Activated CD4-positive, CD25-positive, alpha-beta regulatory T cell treated with anti-CD3 and anti-CD28 coated beads, Interleukin-2, amount 50 U/mL, for 16 hours (primary cell): ENCODE data around the gene EPB41L5.
"Not testable (repeated sequence)": the region's sequence is repeated elsewhere in the genome, so short reads cannot be mapped to it uniquely, and the experiment has no call there.

Experiments used
- DNase-seq: peaks from one replicate; pipeline ENCODE4 v3.0.0-alpha.2; 2020; ENCODE audit warnings: low read depth, low spot score

Gene EPB41L5

DNA sequence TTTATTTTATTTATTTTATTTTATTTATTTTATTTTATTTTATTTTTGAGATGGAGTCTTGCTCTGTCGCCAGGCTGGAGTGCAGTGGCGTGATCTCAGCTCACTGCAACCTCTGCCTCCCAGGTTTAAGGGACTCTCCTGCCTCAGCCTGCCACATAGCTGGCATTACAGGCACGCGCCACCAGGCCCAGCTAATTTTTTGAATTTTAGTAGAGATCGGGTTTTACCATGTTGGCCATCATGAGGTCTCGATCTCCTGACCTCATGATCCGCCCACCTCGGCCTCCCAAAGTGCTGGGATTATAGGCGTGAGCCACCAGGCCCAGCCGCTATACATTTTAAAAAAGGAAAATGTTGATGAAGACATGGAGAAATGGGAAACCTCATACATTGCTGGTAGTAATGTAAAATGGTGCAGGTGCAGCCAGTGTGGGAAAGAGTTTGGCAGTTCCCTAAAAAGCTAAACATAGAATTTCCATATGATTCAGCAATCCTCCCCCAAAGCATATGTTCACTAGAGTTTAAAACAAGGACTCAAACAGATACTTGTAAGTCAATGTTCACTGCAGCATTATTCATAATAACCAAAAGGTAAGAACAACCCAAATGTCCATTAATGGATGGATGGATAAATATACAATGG lies 187.1 kb downstream of the EPB41L5 start:
- DNase-seq, result not testable (repeated sequence)

DNA sequence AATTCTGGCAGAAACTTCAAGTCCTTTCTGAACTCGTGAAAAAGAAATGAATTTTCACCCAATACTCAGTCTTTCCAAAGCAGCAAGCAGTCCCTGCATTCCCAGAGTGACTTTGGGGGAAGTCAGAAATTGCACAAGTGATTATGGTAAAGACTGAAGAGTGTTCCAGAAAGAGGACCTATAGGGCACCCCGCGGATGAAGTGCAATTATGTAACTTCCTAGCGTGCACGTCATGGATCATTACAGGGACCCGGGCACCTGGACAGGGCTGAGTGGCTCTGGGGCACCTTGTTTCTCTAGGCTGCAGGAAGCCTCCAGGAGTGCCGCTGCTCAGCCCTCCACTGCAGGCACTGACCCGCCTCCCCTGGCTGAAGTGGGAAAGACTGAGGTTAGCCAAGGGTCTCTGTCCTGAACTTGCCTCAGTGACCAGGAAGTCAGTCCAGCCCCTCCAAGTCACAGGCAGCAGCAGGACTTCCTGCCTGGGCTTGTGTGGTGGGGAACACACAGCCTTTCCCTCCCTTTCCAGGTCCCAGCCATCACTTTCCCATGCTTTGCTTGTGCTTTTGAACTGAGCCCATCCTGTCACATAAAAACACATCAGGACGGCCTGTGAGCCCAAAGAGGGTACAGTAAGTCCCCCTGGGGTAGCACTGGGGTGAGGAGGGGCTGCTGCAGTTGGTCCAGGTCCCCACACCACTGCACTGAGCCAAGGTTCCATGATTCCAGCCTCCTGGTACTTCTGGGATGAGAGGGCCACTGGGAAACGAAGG lies 190.6 kb downstream of the EPB41L5 start:
- no peak for DNase-seq

DNA sequence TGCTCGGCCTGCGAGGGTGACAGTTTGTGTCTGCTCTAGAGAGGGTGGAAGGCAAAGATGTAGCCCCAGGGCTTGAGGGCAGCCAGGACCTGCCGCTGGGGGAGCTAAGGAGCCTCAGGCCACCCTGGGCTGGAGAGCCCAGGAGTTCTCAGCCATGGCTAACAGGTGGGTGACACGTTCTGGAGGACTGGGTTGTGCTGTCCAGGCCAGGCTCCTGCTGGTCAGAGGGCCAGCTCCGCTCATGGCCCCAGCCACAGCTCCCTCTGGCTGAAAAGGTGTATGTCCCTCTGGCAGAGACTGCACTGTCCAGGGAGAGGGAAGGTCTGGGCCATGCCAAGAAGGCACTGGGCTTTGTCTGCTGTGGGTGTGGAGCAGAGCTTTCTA lies 191.1 kb downstream of the EPB41L5 start:
- DNase-seq, result no peak

GRCh38 chr2:120204417-120204816 lies 191.5 kb downstream of the EPB41L5 start:
- DNase-seq, result no peak

GRCh38 chr2:120204945-120205670 lies 192.2 kb downstream of the EPB41L5 start:
- DNase-seq, result no peak

DNA sequence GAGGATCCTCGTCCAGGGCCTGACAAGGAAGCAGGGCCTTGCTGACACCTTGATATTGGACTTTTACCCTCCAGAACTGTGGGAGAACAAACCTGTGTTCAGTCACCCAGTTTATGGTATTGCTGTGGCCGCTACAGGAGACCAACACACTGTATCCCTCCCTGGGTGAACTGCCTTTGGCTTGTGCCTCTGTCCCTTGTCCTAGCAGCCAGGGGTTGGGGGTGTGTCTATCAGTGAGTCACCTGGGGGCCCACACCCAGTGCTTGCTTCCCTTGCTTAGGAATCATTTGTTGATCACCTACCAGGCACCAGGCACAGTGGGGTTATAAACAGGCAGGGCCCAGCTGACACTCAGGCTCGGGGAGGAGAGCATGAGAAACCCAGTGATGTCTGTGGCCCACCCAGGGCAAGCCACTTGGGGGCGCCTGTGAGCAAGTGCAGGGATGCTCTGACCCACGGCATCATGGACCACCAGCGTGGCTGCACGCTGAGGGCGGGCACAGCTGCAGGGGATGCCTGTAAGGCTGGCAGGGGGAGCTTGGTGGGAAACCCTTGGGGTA lies 193.2 kb downstream of the EPB41L5 start:
- no peak for DNase-seq

DNA sequence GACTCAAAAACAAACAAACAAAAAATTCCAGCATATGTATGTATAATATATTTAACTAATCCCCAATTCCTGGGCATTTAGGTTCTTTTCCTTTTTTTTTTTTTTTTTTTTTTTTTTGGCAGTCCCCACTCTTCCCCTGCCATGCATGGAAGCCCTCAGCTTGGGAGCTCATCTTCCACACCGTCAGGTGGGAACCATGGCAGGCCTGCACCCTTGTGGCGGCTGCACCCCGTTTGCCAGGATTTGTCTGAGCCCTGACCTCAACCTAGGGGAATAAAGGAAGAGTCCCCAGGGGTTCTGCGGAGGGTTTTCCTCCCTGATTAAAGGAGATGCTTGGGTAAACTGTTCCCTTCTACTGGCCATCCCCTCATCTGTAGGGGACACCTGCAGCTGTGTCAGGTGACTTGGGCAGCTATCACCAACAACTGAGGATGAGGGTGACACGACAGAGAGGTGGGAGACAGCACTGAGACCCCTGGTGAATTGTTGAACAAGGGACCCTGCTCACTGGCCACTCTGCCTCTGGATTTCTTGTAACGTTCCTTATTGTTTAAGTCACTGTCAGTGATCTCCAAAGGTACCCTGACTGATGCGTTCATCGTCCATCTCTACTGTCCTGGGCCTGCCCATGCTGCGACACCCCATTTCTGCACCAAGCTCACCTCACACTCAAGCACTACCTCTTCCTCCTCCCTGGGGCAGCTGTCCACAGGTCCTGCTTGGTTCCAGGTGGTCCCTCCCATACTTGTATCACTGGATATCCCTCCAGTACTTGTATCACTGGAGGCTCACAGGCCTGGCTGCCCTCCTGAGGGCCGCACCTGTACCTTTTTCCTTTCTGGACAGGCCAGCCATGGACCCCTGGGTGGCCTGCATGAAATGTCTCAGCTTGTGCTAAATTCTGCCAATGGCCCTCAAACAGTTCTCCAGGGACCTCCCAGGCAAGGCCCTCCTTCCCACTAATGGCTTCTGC lies 195.8 kb downstream of the EPB41L5 start:
- no peak for DNase-seq

- no peak for DNase-seq
These were observed 196.8 kb downstream of the EPB41L5 start for GRCh38 chr2:120209427-120210269.

GRCh38 chr2:120210270-120210693 lies 197.4 kb downstream of the EPB41L5 start:
- DNase-seq, result no peak

GRCh38 chr2:120218181-120218580 lies 205.3 kb downstream of the EPB41L5 start:
- DNase-seq, result no peak

GRCh38 chr2:120219291-120219690 lies 206.4 kb downstream of the EPB41L5 start:
- no peak for DNase-seq

DNA sequence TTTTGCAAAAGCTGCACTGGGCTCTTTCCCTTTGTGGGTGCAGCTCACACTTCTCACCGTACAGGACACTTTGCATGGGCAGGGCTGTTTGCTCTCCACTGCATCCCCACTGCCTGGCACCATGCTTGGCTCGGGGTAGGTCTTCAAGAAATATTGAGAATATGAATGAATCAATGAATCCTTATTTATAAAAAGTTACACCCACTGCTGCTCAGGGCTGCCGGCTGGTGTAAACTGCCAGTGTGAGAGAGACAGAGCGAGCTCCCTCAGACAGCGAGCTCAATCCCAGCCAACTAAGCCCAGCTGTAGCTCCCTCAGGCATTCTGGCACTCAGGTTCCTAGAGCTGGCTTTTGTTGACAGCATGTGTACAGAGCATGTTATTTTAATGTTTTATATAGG lies 206.9 kb downstream of the EPB41L5 start:
- no peak for DNase-seq

DNA sequence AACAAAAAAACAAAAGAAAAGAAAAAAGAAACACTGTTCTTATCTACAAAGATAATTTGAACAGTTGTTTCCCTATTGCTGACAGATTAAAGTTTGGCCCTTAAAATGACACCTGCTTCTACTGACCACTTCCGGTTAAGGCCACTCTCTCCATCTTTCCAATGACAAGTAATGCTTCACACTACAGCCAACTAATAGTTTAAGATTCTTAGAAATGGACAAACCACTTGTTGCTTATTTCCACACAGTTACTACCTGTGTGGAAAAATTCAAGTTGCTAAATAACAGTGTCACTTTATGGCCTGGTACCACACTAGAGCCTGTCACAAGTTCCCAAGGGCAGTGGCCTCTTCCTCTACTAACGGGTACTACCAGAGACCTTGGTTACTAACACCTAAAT lies 207.9 kb downstream of the EPB41L5 start:
- DNase-seq, result no peak

GRCh38 chr2:120221616-120222015 lies 208.7 kb downstream of the EPB41L5 start:
- DNase-seq, result no peak

DNA sequence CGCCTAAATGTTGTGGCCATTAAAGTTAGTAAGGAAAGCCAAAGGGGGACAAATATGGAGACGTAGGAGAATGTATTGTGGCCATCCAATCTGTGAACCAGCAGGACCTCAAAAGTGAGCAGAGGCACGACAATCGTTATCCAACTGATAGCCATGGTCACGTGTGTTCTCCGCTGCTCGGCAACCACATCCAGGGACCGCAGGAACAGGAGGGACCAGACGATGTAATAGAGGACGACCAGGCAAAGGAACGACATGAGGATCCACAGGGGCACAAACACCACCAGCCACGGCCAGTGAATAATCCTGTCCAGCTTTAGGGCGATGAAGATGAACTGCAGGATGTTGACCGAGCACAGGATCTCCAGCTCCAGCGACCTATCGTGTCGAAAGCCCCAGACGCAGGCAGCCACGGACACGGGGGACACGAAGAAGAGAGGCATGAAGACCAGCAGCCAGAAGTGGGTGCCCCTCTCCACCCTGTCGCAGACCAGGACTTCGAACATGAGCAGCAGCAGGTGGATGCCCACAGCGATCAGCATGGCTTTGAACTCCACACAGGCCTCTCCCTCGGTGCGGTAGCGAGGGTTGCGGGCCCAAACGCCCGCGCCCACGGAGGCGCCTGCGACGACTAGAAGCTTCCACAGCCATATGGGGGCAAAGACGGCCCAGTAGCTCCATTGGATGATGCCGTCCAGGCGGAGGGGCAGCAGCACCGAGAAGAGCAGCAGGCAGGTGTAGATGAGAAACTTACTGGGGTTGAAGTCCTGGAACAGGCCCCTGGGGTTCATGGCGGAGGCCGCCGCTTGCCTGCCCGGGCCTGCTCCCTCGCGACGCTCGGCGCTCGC lies 209.5 kb downstream of the EPB41L5 start:
- DNase-seq, result no peak

DNA sequence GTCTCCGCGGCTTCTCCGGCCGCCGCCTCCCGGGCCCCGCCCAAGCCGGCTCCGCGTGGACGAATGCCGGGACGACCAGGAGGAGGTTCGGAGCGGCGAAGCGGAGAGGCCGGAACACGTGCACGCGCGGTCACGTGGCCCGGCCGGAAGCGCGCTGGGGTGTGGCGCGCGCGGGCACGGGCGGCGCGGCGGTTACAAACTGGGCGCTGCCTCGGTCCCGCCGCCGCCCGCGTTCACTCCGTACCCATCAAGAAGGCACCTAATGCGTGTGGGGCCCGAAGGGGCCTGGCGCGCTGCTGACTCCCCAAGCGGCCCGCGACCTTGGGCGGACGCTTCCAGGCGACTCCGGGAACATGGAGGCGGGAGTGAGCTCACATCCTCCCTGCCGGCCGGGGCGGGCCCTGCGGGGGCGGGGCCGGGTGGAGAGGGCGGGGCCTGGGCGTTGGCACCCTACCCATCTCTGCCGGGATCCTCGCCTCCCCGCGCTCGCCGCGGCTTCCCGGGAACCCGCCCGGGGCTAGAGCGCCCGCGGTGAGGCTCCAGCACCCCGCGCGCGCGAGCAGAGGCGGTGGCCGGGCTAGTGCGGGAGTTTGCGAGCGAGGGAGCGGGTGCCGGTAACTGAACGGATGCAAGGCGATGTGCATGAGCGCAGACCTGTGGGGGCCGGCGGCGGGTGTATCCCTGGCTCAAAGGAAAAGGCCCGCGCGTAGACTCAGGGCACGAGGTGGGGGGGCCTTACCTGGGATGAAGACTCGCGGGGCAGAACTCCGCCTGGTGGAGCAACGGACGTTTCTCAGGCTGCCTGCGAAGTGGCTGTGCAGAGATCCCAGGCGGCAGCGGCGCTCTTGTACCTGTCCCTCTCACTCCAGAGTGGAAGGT lies 210.4 kb downstream of the EPB41L5 start, which contains the start of gene TMEM185B:
TMEM185B (minus strand) TSS at position 367 of the 879 bp plus-strand sequence. CDS start 424 bp downstream, outside the sequence.
- peak; percentile 77 for DNase-seq

DNA sequence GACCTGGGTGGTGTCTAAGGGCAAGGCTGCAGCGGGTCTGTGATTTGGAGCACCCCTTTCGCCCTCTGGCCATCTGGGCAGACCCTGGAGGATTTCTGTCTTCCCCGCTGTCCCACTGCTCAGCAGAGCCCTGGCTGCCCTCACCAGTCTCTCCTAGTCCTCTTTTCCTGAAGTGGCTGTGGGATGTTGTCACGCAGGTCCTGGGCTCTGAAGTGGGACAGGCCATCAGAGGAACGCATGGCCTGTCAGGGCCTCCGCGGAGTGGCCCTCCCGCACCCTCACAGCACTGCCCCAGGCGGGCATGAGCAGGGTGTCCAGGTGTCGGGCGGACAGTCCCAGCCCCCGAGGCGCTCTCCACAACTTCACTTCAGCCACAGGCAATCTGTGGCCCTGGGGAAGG lies 211.4 kb downstream of the EPB41L5 start:
- DNase-seq, result no peak
